Vagina (tissue), 2 donors: ENCODE results near the gene PLPPR5. TPM values are rescaled to one million over a fixed set of nuclear protein-coding genes. Genes with fewer than 3 reads are reported as not detected.

Experiments
- DNase-seq, 2 donors: peaks; one replicate each; pipeline ENCODE4 v3.0.0-alpha.2; 2017; ENCODE audit errors: extremely low spot score in 2 of 2
- H3K27ac ChIP-seq: fragments of 200-600 bp; sonication (generic); one replicate; pipeline ENCODE4 v1.5.1; 2019
- H3K27me3 ChIP-seq: fragments of 200-600 bp; sonication (generic); one replicate; pipeline ENCODE4 v1.5.1; 2019
- H3K36me3 ChIP-seq, 2 donors: fragments of 200-600 bp; sonication (generic); one replicate each; pipeline ENCODE4 v1.5.1; 2017 to 2019
- H3K4me1 ChIP-seq: fragments of 200-600 bp; sonication (generic); one replicate; pipeline ENCODE4 v1.5.1; 2019
- H3K4me3 ChIP-seq, 2 donors: fragments of 200-600 bp; sonication (generic); 1 replicate in 1 of 2; 2 replicates in 1 of 2; pipeline ENCODE4 v1.5.1; 2016 to 2019
- H3K9me3 ChIP-seq: fragments of 200-600 bp; sonication (generic); one replicate; pipeline ENCODE4 v1.5.1; 2019
- CTCF ChIP-seq, 3 experiments: fragments of 450-650 bp in 2 of 3; fragments of 200-600 bp in 1 of 3; sonication (generic) in 1 of 3; IDR thresholded peaks; one replicate each; pipeline ENCODE4 v1.5.1; 2017 to 2019; ENCODE audit warnings: antibody characterized with exemption in 3 of 3, mild to moderate bottlenecking in 2 of 3, moderate library complexity in 2 of 3
- POLR2A ChIP-seq, 2 donors: fragments of 450-650 bp; IDR thresholded peaks; one replicate each; pipeline ENCODE4 v1.6.1; 2017; ENCODE audit warnings: antibody characterized with exemption in 2 of 2, mild to moderate bottlenecking in 2 of 2, moderate library complexity in 2 of 2
- POLR2AphosphoS5 ChIP-seq, 2 donors: sonication (generic); formaldehyde crosslinking; IDR thresholded peaks; one replicate each; pipeline ENCODE4 v1.9.0; 2017; ENCODE audit warnings: antibody characterized with exemption in 2 of 2, mild to moderate bottlenecking in 2 of 2, low read depth in 1 of 2; ENCODE audit not compliant: insufficient read depth in 1 of 2
- intact Hi-C: fragments of 100-400 bp; cut with DNase I; formaldehyde crosslinking; loops from one replicate; pipeline ENCODE4 v1.15.1; 2023
- total RNA-seq: library from RNA; depleted of rRNA; stranded (reverse); fragments of >200 nt; gene quantifications from one replicate; pipeline ENCODE4 v1.2.3, GENCODE V29; 2016

Gene PLPPR5
- total RNA-seq, 1 donor from 2014 or later: not detected

GRCh38 chr1:98865796-98866195 lies 138.9 kb downstream of the PLPPR5 start:
- Histone ChIP-seq H3K27me3 (no peaks in the 10 kb centered on the region), H3K4me3 (no peak overlapping the region), H3K27ac (no peak overlapping the region), H3K36me3 (no peaks in the 10 kb centered on the region), H3K9me3 (no peaks in the 10 kb centered on the region), H3K4me1 (no peaks in the 10 kb centered on the region)
- intact Hi-C loops: no loop called here
- DNase-seq: no peak
- no peak for TF ChIP-seq POLR2A (IDR thresholded peaks at IDR 0.05)
- no peak for TF ChIP-seq POLR2AphosphoS5 (IDR thresholded peaks at IDR 0.05; ENCODE audit: insufficient read depth in 1 of 2, low read depth in 1 of 2)
- no peak for TF ChIP-seq CTCF (IDR thresholded peaks at IDR 0.05)

- no peaks in the 10 kb centered on the region for H3K9me3 ChIP-seq
- H3K36me3 ChIP-seq: no peaks in the 10 kb centered on the region
- no peak for DNase-seq
- intact Hi-C loops: no loop called here
- TF ChIP-seq POLR2A (IDR thresholded peaks at IDR 0.05) (no peak), CTCF (IDR thresholded peaks at IDR 0.05) (no peak), POLR2AphosphoS5 (IDR thresholded peaks at IDR 0.05; ENCODE audit: insufficient read depth in 1 of 2, low read depth in 1 of 2) (no peak)
- H3K27me3 ChIP-seq: no peaks in the 10 kb centered on the region
- no peaks in the 10 kb centered on the region for H3K4me1 ChIP-seq
- H3K27ac ChIP-seq: no peak overlapping the region
- H3K4me3 ChIP-seq: no peak overlapping the region
Observed at GRCh38 chr1:98860329-98860728, 144.3 kb downstream of the PLPPR5 start.

GRCh38 chr1:98854137-98854536 lies 150.5 kb downstream of the PLPPR5 start:
- no peak for DNase-seq
- H3K36me3 ChIP-seq: no peaks in the 10 kb centered on the region
- H3K27ac ChIP-seq: no peak overlapping the region
- H3K9me3 ChIP-seq: no peaks in the 10 kb centered on the region
- intact Hi-C loops: no loop called here
- H3K4me1 ChIP-seq: no peaks in the 10 kb centered on the region
- TF ChIP-seq POLR2A (IDR thresholded peaks at IDR 0.05) (no peak), CTCF (IDR thresholded peaks at IDR 0.05) (no peak), POLR2AphosphoS5 (IDR thresholded peaks at IDR 0.05; ENCODE audit: insufficient read depth in 1 of 2, low read depth in 1 of 2) (no peak)
- no peak overlapping the region for H3K4me3 ChIP-seq
- no peaks in the 10 kb centered on the region for H3K27me3 ChIP-seq

- TF ChIP-seq CTCF (IDR thresholded peaks at IDR 0.05) (no peak), POLR2A (IDR thresholded peaks at IDR 0.05) (no peak), POLR2AphosphoS5 (IDR thresholded peaks at IDR 0.05; ENCODE audit: insufficient read depth in 1 of 2, low read depth in 1 of 2) (no peak)
- Histone ChIP-seq H3K4me3 (no peak overlapping the region), H3K27ac (no peak overlapping the region), H3K27me3 (no peaks in the 10 kb centered on the region), H3K36me3 (no peaks in the 10 kb centered on the region), H3K4me1 (no peaks in the 10 kb centered on the region), H3K9me3 (no peaks in the 10 kb centered on the region)
- intact Hi-C loops: no loop called here
- no peak for DNase-seq
Observed at GRCh38 chr1:98849969-98850636, 154.6 kb downstream of the PLPPR5 start.

GRCh38 chr1:98842241-98842640 lies 162.4 kb downstream of the PLPPR5 start:
- H3K4me1 ChIP-seq: no peaks in the 10 kb centered on the region
- no peak overlapping the region for H3K4me3 ChIP-seq
- no peak for DNase-seq
- TF ChIP-seq POLR2AphosphoS5 (IDR thresholded peaks at IDR 0.05; ENCODE audit: insufficient read depth in 1 of 2, low read depth in 1 of 2): no peak
- no peak for TF ChIP-seq CTCF (IDR thresholded peaks at IDR 0.05)
- no peak for TF ChIP-seq POLR2A (IDR thresholded peaks at IDR 0.05)
- no peaks in the 10 kb centered on the region for H3K36me3 ChIP-seq
- no peaks in the 10 kb centered on the region for H3K9me3 ChIP-seq
- no peaks in the 10 kb centered on the region for H3K27me3 ChIP-seq
- no peak overlapping the region for H3K27ac ChIP-seq
- intact Hi-C loops: no loop called here
